IMR-90 (cell line): ENCODE measurements around the gene AIP. TPM values are rescaled to one million over a fixed set of nuclear protein-coding genes. Genes with fewer than 3 reads are reported as not detected.

ENCODE experiments used
- ATAC-seq: fragments of 200-7000 bp; cut with Tn5 transposase; 2 replicates; pipeline ENCODE4 v1.9.1; 2020; ENCODE audit warnings: low read depth, mild to moderate bottlenecking, moderate library complexity
- BruUV-seq: library from RNA; stranded (reverse); fragments of 400-500 nt; replicated peaks from 2 replicates; lab custom pipeline; 2021; lab: Mats Ljungman, UMichigan
- CTCF ChIA-PET: fragments of 300-600 bp; formaldehyde crosslinking; extraction: SDS; loops from one replicate; lab custom pipeline; 2021; ENCODE audit warnings: antibody characterized with exemption; lab: Yijun Ruan, JAX
- POLR2A ChIA-PET: fragments of 300-600 bp; sonication (Branson Sonifier 250); formaldehyde crosslinking; loops from one replicate; lab custom pipeline; 2022; ENCODE audit warnings: antibody characterized with exemption; ENCODE audit not compliant: unreplicated experiment; lab: Charles Lee
- DNase-seq: peaks from one replicate; pipeline ENCODE4 v3.0.0; 2013
- H2AFZ ChIP-seq: replicated peaks from 2 replicates; pipeline ENCODE3; 2013; ENCODE audit warnings: low read length, mild to moderate bottlenecking; ENCODE audit not compliant: poor library complexity
- H2AK5ac ChIP-seq: 2 replicates; pipeline ENCODE4 v1.6.1; 2013; ENCODE audit warnings: low read depth, low read length, inconsistent platforms
- H2AK9ac ChIP-seq: replicated peaks from 2 replicates; pipeline ENCODE3; 2013; ENCODE audit warnings: mild to moderate bottlenecking, low read depth, low read length, moderate library complexity; ENCODE audit not compliant: poor library complexity
- H2BK120ac ChIP-seq: 2 replicates; pipeline ENCODE4 v1.6.1; 2013; ENCODE audit warnings: low read depth, low read length, inconsistent platforms
- H2BK15ac ChIP-seq: 3 replicates; pipeline ENCODE4 v1.6.1; 2013; ENCODE audit warnings: low read depth, low read length, inconsistent platforms
- H2BK20ac ChIP-seq: 2 replicates; pipeline ENCODE4 v1.6.1; 2013; ENCODE audit warnings: low read depth, mild to moderate bottlenecking, inconsistent platforms, low read length, moderate library complexity
- H2BK5ac ChIP-seq: 2 replicates; pipeline ENCODE4 v1.6.1; 2013; ENCODE audit warnings: mild to moderate bottlenecking, low read depth, low read length, inconsistent platforms; ENCODE audit not compliant: poor library complexity, severe bottlenecking
- H3K14ac ChIP-seq: replicated peaks from 2 replicates; pipeline ENCODE4 v1.6.1; 2013; ENCODE audit warnings: low read depth, low read length, inconsistent platforms
- H3K18ac ChIP-seq: 2 replicates; pipeline ENCODE4 v1.6.1; 2013; ENCODE audit warnings: low read depth, low read length, control low read depth
- H3K23ac ChIP-seq: 2 replicates; pipeline ENCODE4 v1.6.1; 2013; ENCODE audit warnings: low read depth, low read length, inconsistent platforms
- H3K27ac ChIP-seq: 2 replicates; pipeline ENCODE4 v1.5.1; 2013; ENCODE audit warnings: mild to moderate bottlenecking, control low read depth, low read length; ENCODE audit not compliant: insufficient read depth
- H3K27me3 ChIP-seq: 2 replicates; pipeline ENCODE4 v1.6.1; 2013; ENCODE audit warnings: low read length; ENCODE audit not compliant: control insufficient read depth, insufficient read depth
- H3K36me3 ChIP-seq: 2 replicates; pipeline ENCODE4 v1.6.1; 2013; ENCODE audit warnings: low read length, mixed read lengths; ENCODE audit not compliant: control insufficient read depth, insufficient read depth
- H3K4ac ChIP-seq: 2 replicates; pipeline ENCODE4 v1.6.1; 2013; ENCODE audit warnings: low read depth, low read length, inconsistent platforms
- H3K4me1 ChIP-seq: 2 replicates; pipeline ENCODE4 v1.6.1; 2013; ENCODE audit warnings: low read length, mixed read lengths; ENCODE audit not compliant: control insufficient read depth, insufficient read depth
- H3K4me2 ChIP-seq: 2 replicates; pipeline ENCODE4 v1.6.1; 2013; ENCODE audit warnings: low read depth, mild to moderate bottlenecking, control low read depth, low read length, moderate library complexity
- H3K4me3 ChIP-seq: 2 replicates; pipeline ENCODE4 v1.5.1; 2013; ENCODE audit warnings: low read depth, mild to moderate bottlenecking, control low read depth, low read length, moderate library complexity; ENCODE audit not compliant: insufficient read depth
- H3K56ac ChIP-seq: 2 replicates; pipeline ENCODE4 v1.6.1; 2013; ENCODE audit warnings: low read length, inconsistent platforms; ENCODE audit not compliant: insufficient read depth; ENCODE audit errors: extremely low read depth
- H3K79me1 ChIP-seq, 2 experiments: 2 replicates each; pipeline ENCODE4 v1.6.1; 2013; ENCODE audit warnings: low read length in 2 of 2, inconsistent platforms in 1 of 2, low read depth in 1 of 2
- H3K9ac ChIP-seq: 2 replicates; pipeline ENCODE4 v1.6.1; 2013; ENCODE audit warnings: low read depth, low read length, control low read depth
- H3K9me1 ChIP-seq: 2 replicates; pipeline ENCODE4 v1.6.1; 2013; ENCODE audit warnings: low read length, inconsistent platforms; ENCODE audit not compliant: insufficient read depth
- H3K9me3 ChIP-seq: 2 replicates; pipeline ENCODE4 v1.6.1; 2013; ENCODE audit warnings: low read length; ENCODE audit not compliant: control insufficient read depth, insufficient read depth
- H4K20me1 ChIP-seq: 2 replicates; pipeline ENCODE4 v1.6.1; 2013; ENCODE audit warnings: low read length, inconsistent platforms; ENCODE audit not compliant: insufficient read depth
- H4K5ac ChIP-seq: 2 replicates; pipeline ENCODE4 v1.6.1; 2013; ENCODE audit warnings: mild to moderate bottlenecking, low read depth, low read length, control low read depth
- H4K8ac ChIP-seq, 2 experiments: 2 replicates each; pipeline ENCODE4 v1.6.1; 2013; ENCODE audit warnings: low read depth in 2 of 2, low read length in 2 of 2, control low read depth in 1 of 2, inconsistent platforms in 1 of 2
- H4K91ac ChIP-seq: 2 replicates; pipeline ENCODE4 v1.6.1; 2013; ENCODE audit warnings: low read depth, low read length, inconsistent platforms; ENCODE audit not compliant: insufficient read depth
- MAZ ChIP-seq: IDR thresholded peaks from 2 replicates; pipeline ENCODE4 v1.6.1; 2012; ENCODE audit warnings: low read depth, mild to moderate bottlenecking, low read length, improper control_type of control experiment, moderate library complexity, borderline replicate concordance
- POLR2A ChIP-seq: IDR thresholded peaks from 2 replicates; pipeline ENCODE4 v1.6.1; 2012; ENCODE audit warnings: mild to moderate bottlenecking, low read depth, low read length
- RFX5 ChIP-seq: IDR thresholded peaks from 2 replicates; pipeline ENCODE4 v1.8.0; 2012; ENCODE audit warnings: low read depth, mild to moderate bottlenecking, low read length, moderate library complexity
- WGBS, 2 experiments: methylation state at CpG; one replicate each; pipeline versions ENCODE4 v1.1.5 to v1.1.7; 2013; ENCODE audit warnings: missing lambda C conversion rate in 2 of 2; ENCODE audit not compliant: insufficient read length in 1 of 2; ENCODE audit errors: extremely low coverage in 2 of 2; 5-methylcytosine and 5-hydroxymethylcytosine counted together
- dilution Hi-C: fragments of 300-500 bp; cut with HindIII; formaldehyde crosslinking; loops from one replicate; pipeline ENCODE4 v1.14.3; 2018; ENCODE audit warnings: low sequenced_read_pairs; ENCODE audit not compliant: unreplicated experiment
- in situ Hi-C: fragments of 300-500 bp; cut with MboI; formaldehyde crosslinking; loops from 3 replicates; pipeline ENCODE4 v1.14.3; 2019; ENCODE audit warnings: low sequenced_read_pairs, inconsistent platforms, mixed read lengths
- intact Hi-C: fragments of 100-400 bp; cut with micrococcal nuclease; formaldehyde crosslinking; loops from 2 replicates; pipeline ENCODE4 v1.10.0; 2022
- polyA plus RNA-seq, 3 experiments: library from polyadenylated mRNA; depleted of rRNA; stranded (reverse); fragments of >200 nt; gene quantifications; 2 replicates each; pipeline ENCODE4 v1.2.3, GENCODE V29; 2012; ENCODE audit warnings: low replicate concordance in 1 of 3
- total RNA-seq: library from RNA; depleted of rRNA; stranded (reverse); fragments of >200 nt; gene quantifications from 2 replicates; pipeline ENCODE4 v1.2.3, GENCODE V29; 2012
- TF ChIP-seq, protein P1 (sequence below): fragments of 150-350 bp; IDR thresholded peaks from 2 replicates; pipeline ENCODE4 v1.6.1; 2016; ENCODE audit warnings: low read depth, mild to moderate bottlenecking, low read length, moderate library complexity, borderline replicate concordance

AIP gene
- total and polyA plus RNA-seq, 2 of the 4 experiments (the other 2 are of a cell fraction) = 95.5 to 122 TPM

DNA sequence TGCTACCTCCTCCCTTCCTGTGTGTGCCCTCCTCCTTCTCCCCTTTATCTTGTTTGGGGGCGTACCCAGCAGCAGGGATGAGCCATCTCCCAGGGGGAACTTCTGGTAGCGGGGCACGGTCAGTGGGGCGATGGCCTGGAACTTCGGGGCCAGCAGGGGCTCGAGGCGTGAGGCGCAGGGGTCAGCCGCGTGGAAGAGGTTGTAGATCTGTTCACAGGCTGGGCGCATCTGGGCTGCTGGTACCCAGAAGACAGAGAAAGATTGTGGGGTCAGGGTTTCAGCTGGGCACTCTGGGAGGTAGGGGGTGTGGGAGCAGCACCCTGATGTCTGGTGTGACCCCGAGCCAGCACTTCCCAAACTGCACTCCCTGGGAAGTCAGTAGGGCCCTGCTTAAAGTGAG, 13.3 kb downstream of the AIP start:
- intact Hi-C loops = no loop called here
- no TSS peak for BruUV-seq
- CTCF ChIA-PET = no interaction called here

More for the DNA sequence above, 13.3 kb downstream of the AIP start:
- Histone ChIP-seq H3K23ac (no peak overlapping the region), H3K4me1 (no peaks in the 10 kb centered on the region), H3K4ac (no peak overlapping the region), H3K4me3 (no peak overlapping the region), H2BK20ac (no peak overlapping the region), H3K56ac (no peak overlapping the region), H3K9me3 (no peaks in the 10 kb centered on the region), H2BK15ac (no peak overlapping the region), H2BK5ac (no peak overlapping the region), H3K36me3 (peaks cover 45% of the 10 kb centered on the region), H4K91ac (no peak overlapping the region), H3K14ac (no peak overlapping the region), H4K8ac (no peak overlapping the region), H3K79me1 (peaks cover 0 to 3% of the 10 kb centered on the region in 2 experiments; a peak in 2 of 4 replicates), H3K4me2 (no peak overlapping the region), H2AK5ac (no peak overlapping the region), H2AFZ (no peak overlapping the region), H3K27ac (no peak overlapping the region), H3K9me1 (peaks cover 2% of the 10 kb centered on the region), H3K27me3 (no peaks in the 10 kb centered on the region), H4K5ac (no peak overlapping the region), H4K20me1 (no peaks in the 10 kb centered on the region), H3K18ac (no peak overlapping the region), H2AK9ac (no peak overlapping the region), H3K9ac (no peak overlapping the region), H2BK120ac (no peak overlapping the region)
- POLR2A ChIA-PET = no interaction called here
- TF ChIP-seq RFX5 (no peak), POLR2A (no peak), MAZ (no peak)
- TF ChIP-seq, protein P1, sequence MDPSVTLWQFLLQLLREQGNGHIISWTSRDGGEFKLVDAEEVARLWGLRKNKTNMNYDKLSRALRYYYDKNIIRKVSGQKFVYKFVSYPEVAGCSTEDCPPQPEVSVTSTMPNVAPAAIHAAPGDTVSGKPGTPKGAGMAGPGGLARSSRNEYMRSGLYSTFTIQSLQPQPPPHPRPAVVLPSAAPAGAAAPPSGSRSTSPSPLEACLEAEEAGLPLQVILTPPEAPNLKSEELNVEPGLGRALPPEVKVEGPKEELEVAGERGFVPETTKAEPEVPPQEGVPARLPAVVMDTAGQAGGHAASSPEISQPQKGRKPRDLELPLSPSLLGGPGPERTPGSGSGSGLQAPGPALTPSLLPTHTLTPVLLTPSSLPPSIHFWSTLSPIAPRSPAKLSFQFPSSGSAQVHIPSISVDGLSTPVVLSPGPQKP = no peak
- in situ Hi-C loops (no loop called here), dilution Hi-C loops (no loop called here)
- WGBS, 2 experiments = 87% methylated on average over 3 of the region's 12 CpGs; no CpG with 5 or more reads in 1 of the 2 experiments
- no peak for ATAC-seq
- DNase-seq = no peak
